H1 (cell line): ENCODE data around the gene SP4. TPM values are rescaled to one million over a fixed set of nuclear protein-coding genes. Genes with fewer than 3 reads are reported as not detected.

ENCODE experiments used
- CTCF ChIA-PET: fragments of 300-600 bp; sonication (Branson Sonifier 250); formaldehyde crosslinking; loops from one replicate; lab custom pipeline; 2021; ENCODE audit not compliant: partially characterized antibody; lab: Charles Lee
- POLR2A ChIA-PET: fragments of 300-600 bp; sonication (Branson Sonifier 250); formaldehyde crosslinking; loops from one replicate; lab custom pipeline; 2021; ENCODE audit warnings: inconsistent platforms; ENCODE audit not compliant: partially characterized antibody; lab: Charles Lee
- DNase-seq, 2 experiments: peaks; one replicate each; pipeline versions ENCODE4 v3.0.0 to v3.0.0-alpha.2; 2010 to 2022; ENCODE audit warnings: low spot score in 2 of 2, low read depth in 1 of 2, mixed read lengths in 1 of 2
- FAIRE-seq: peaks from 2 replicates; lab custom pipeline; 2011; peaks lifted over from hg19 to GRCh38; lab: Jason Lieb, UNC
- H2AFZ ChIP-seq: 2 replicates; pipeline ENCODE4 v1.8.1; 2012; ENCODE audit warnings: low read length, inconsistent platforms
- H2AK5ac ChIP-seq: 2 replicates; pipeline ENCODE4 v1.6.1; 2013; ENCODE audit warnings: low read depth, low read length
- H2BK120ac ChIP-seq: replicated peaks from 2 replicates; pipeline ENCODE3; 2013; ENCODE audit warnings: low read depth, low read length, inconsistent platforms
- H2BK12ac ChIP-seq: 2 replicates; pipeline ENCODE4 v1.6.1; 2013; ENCODE audit warnings: low read depth, low read length
- H2BK15ac ChIP-seq: 2 replicates; pipeline ENCODE4 v1.6.1; 2013; ENCODE audit warnings: low read length
- H2BK20ac ChIP-seq: 2 replicates; pipeline ENCODE4 v1.6.1; 2013; ENCODE audit warnings: low read length
- H2BK5ac ChIP-seq: 2 replicates; pipeline ENCODE4 v1.6.1; 2013; ENCODE audit warnings: low read depth, low read length
- H3K14ac ChIP-seq: 2 replicates; pipeline ENCODE4 v1.6.1; 2013; ENCODE audit warnings: inconsistent platforms; ENCODE audit not compliant: insufficient read length
- H3K18ac ChIP-seq: 2 replicates; pipeline ENCODE4 v1.6.1; 2013; ENCODE audit warnings: low read length; ENCODE audit errors: extremely low read depth
- H3K23ac ChIP-seq: 2 replicates; pipeline ENCODE4 v1.6.1; 2013; ENCODE audit warnings: inconsistent platforms; ENCODE audit not compliant: insufficient read length
- H3K23me2 ChIP-seq: 2 replicates; pipeline ENCODE4 v1.6.1; 2013; ENCODE audit warnings: low read depth, low read length
- H3K27ac ChIP-seq: 2 replicates; pipeline ENCODE4 v1.6.1; 2011; ENCODE audit warnings: low read depth, low read length, inconsistent platforms
- H3K27me3 ChIP-seq, 4 experiments: replicated peaks in 1 of 4; 1 replicate in 1 of 4; 2 replicates in 3 of 4; pipeline versions ENCODE4 v1.6.1 to v1.8.1; 2011 to 2013; ENCODE audit warnings: low read length in 3 of 4, mild to moderate bottlenecking in 3 of 4, inconsistent platforms in 2 of 4, mixed read lengths in 2 of 4, moderate library complexity in 1 of 4; ENCODE audit not compliant: control insufficient read depth in 3 of 4, insufficient read depth in 3 of 4; ENCODE audit errors: extremely low read depth in 1 of 4
- H3K36me3 ChIP-seq, 4 experiments: 2 replicates each; pipeline versions ENCODE4 v1.6.1 to v1.8.1; 2011 to 2013; ENCODE audit warnings: mild to moderate bottlenecking in 4 of 4, low read length in 3 of 4, moderate library complexity in 2 of 4, control low read depth in 1 of 4, inconsistent platforms in 1 of 4; ENCODE audit not compliant: insufficient read depth in 4 of 4, control insufficient read depth in 2 of 4
- H3K4ac ChIP-seq: replicated peaks from 2 replicates; pipeline ENCODE3; 2013; ENCODE audit warnings: low read length, low read depth, mixed read lengths, inconsistent platforms; ENCODE audit not compliant: insufficient read length
- H3K4me1 ChIP-seq, 4 experiments: replicated peaks in 1 of 4; 1 replicate in 1 of 4; 2 replicates in 3 of 4; pipeline versions ENCODE4 v1.6.1 to v1.8.1; 2011 to 2013; ENCODE audit warnings: low read length in 3 of 4, inconsistent platforms in 2 of 4, mixed read lengths in 1 of 4; ENCODE audit not compliant: insufficient read depth in 4 of 4, control insufficient read depth in 3 of 4
- H3K4me2 ChIP-seq, 2 experiments: 2 replicates each; pipeline versions ENCODE4 v1.6.1 to v1.8.1; 2011 to 2013; ENCODE audit warnings: low read depth in 2 of 2, low read length in 2 of 2, control low read depth in 1 of 2, inconsistent platforms in 1 of 2, mild to moderate bottlenecking in 1 of 2; ENCODE audit not compliant: insufficient read depth in 1 of 2
- H3K4me3 ChIP-seq, 4 experiments: fragments of 200-600, 300-600 bp in 1 of 4; sonication (generic), shearing (Covaris generic), sonication (Bioruptor Twin) in 1 of 4; 2 replicates each; pipeline versions ENCODE4 v1.5.1 to v1.8.1; 2011 to 2016; ENCODE audit warnings: low read length in 4 of 4, low read depth in 3 of 4, control low read depth in 2 of 4, inconsistent platforms in 2 of 4, mild to moderate bottlenecking in 2 of 4, mixed read lengths in 1 of 4, moderate library complexity in 1 of 4; ENCODE audit not compliant: insufficient read depth in 2 of 4; ENCODE audit errors: extremely low read depth in 1 of 4
- H3K56ac ChIP-seq: replicated peaks from 2 replicates; pipeline ENCODE3; 2013; ENCODE audit warnings: low read depth, mild to moderate bottlenecking, mixed read lengths, low read length, inconsistent platforms; ENCODE audit not compliant: insufficient read length
- H3K79me1 ChIP-seq: 2 replicates; pipeline ENCODE4 v1.6.1; 2013; ENCODE audit warnings: low read depth, low read length, control low read depth
- H3K79me2 ChIP-seq, 2 experiments: 2 replicates each; pipeline versions ENCODE4 v1.6.1 to v1.8.1; 2012 to 2013; ENCODE audit warnings: low read length in 2 of 2, mild to moderate bottlenecking in 2 of 2, inconsistent platforms in 1 of 2; ENCODE audit not compliant: insufficient read depth in 2 of 2, control insufficient read depth in 1 of 2
- H3K9ac ChIP-seq, 4 experiments: replicated peaks in 1 of 4; 1 replicate in 1 of 4; 2 replicates in 3 of 4; pipeline versions ENCODE4 v1.6.1 to v1.8.1; 2011 to 2013; ENCODE audit warnings: low read depth in 3 of 4, low read length in 3 of 4, control low read depth in 2 of 4, mild to moderate bottlenecking in 2 of 4, moderate library complexity in 2 of 4, inconsistent platforms in 1 of 4; ENCODE audit errors: extremely low read depth in 1 of 4
- H3K9me3 ChIP-seq, 2 experiments: 2 replicates each; pipeline versions ENCODE4 v1.6.1 to v1.8.1; 2012 to 2013; ENCODE audit warnings: mild to moderate bottlenecking in 2 of 2, moderate library complexity in 2 of 2, control low read depth in 1 of 2, inconsistent platforms in 1 of 2, low read depth in 1 of 2, low read length in 1 of 2, mixed read lengths in 1 of 2; ENCODE audit not compliant: insufficient read depth in 2 of 2
- H4K20me1 ChIP-seq, 2 experiments: replicated peaks in 1 of 2; 2 replicates each; pipeline versions ENCODE3 to v1.8.1; 2011 to 2013; ENCODE audit warnings: inconsistent platforms in 2 of 2, low read length in 2 of 2, mild to moderate bottlenecking in 1 of 2; ENCODE audit not compliant: insufficient read depth in 2 of 2, control insufficient read depth in 1 of 2
- H4K5ac ChIP-seq: 2 replicates; pipeline ENCODE4 v1.6.1; 2013; ENCODE audit warnings: low read length, low read depth, mixed read lengths, inconsistent platforms; ENCODE audit not compliant: insufficient read length
- H4K8ac ChIP-seq: 2 replicates; pipeline ENCODE4 v1.8.0; 2013; ENCODE audit warnings: mild to moderate bottlenecking, moderate library complexity, low read length, inconsistent platforms; ENCODE audit not compliant: insufficient read depth; ENCODE audit errors: extremely low read depth
- H4K91ac ChIP-seq: replicated peaks from 2 replicates; pipeline ENCODE3; 2013; ENCODE audit warnings: low read length, mixed read lengths, inconsistent platforms; ENCODE audit not compliant: insufficient read length
- HDAC2 ChIP-seq, 2 experiments: fragments of 300-600 bp in 1 of 2; sonication (generic) in 1 of 2; IDR thresholded peaks; 2 replicates each; pipeline ENCODE4 v1.6.1; 2011 to 2012; ENCODE audit warnings: low read depth in 2 of 2, low read length in 2 of 2, mild to moderate bottlenecking in 2 of 2, moderate library complexity in 2 of 2, borderline replicate concordance in 1 of 2, inconsistent platforms in 1 of 2
- RAD21 ChIP-seq, 2 experiments: IDR thresholded peaks in 1 of 2; conservative IDR thresholded peaks in 1 of 2; 2 replicates each; pipeline ENCODE4 v1.6.1; 2011; ENCODE audit warnings: low read depth in 2 of 2, low read length in 2 of 2, improper control_type of control experiment in 1 of 2, inconsistent platforms in 1 of 2, mild to moderate bottlenecking in 1 of 2, moderate library complexity in 1 of 2
- SP1 ChIP-seq: IDR thresholded peaks from 2 replicates; pipeline ENCODE4 v1.6.1; 2011; ENCODE audit warnings: low read depth, low read length
- SUZ12 ChIP-seq: fragments of 200-600 bp; sonication (generic); IDR thresholded peaks from 2 replicates; pipeline ENCODE4 v1.6.1; 2012; ENCODE audit warnings: mild to moderate bottlenecking, inconsistent platforms, low read length, moderate library complexity, mixed read lengths
- WGBS, 2 experiments: shearing (Covaris generic) in 1 of 2; methylation state at CpG; one replicate each; pipeline versions ENCODE4 v1.1.6 to v1.1.7; 2013 to 2015; ENCODE audit warnings: low lambda C conversion rate in 2 of 2, mixed read lengths in 2 of 2, inconsistent platforms in 1 of 2, low coverage in 1 of 2, missing lambda C conversion rate in 1 of 2; ENCODE audit not compliant: insufficient replicate concordance in 2 of 2, insufficient coverage in 1 of 2, insufficient read length in 1 of 2; ENCODE audit errors: extremely low coverage in 1 of 2, missing lambda C conversion rate in 1 of 2; 5-methylcytosine and 5-hydroxymethylcytosine counted together
- polyA plus RNA-seq, 7 experiments: library from polyadenylated mRNA; depleted of rRNA in 3 of 7; stranded (reverse) in 5 of 7; unstranded in 2 of 7; fragments of >200 nt in 5 of 7; fragments of 200-250 nt in 2 of 7; gene quantifications; 1 replicate in 5 of 7; 2 replicates in 1 of 7; 4 replicates in 1 of 7; pipeline versions ENCODE4 v1.2.1 to v1.2.3, GENCODE V29; 2011 to 2013; ENCODE audit warnings: missing spikeins in 2 of 7, mixed read lengths in 2 of 7
- total RNA-seq: library from RNA; stranded (reverse); fragmentation: NEBNext Ultra II Directional; extraction: Animal tissue kit (Norgen Biotek cat#: 25700); gene quantifications from 2 replicates; pipeline ENCODE4 v1.2.1, GENCODE V29; 2021

The SP4 gene
- total and polyA plus RNA-seq, 2 of the 8 experiments (the other 6 are each of a cell fraction or from before 2014, with no cell fraction given), result 10.0 to 24.0 TPM

GRCh38 chr7:21486511-21486910 lies 58.6 kb downstream of the SP4 start:
- no peak for TF ChIP-seq SUZ12
- TF ChIP-seq RAD21 (IDR thresholded peaks at IDR 0.05 in 1 of 2, conservative IDR thresholded peaks at IDR 0.05 in 1 of 2; ENCODE audit: low read depth in 2 of 2, low read length in 2 of 2), result no peak
- no peak for TF ChIP-seq HDAC2 (IDR thresholded peaks at IDR 0.05; ENCODE audit: borderline replicate concordance in 1 of 2, low read depth in 2 of 2, low read length in 2 of 2)
- TF ChIP-seq SP1, result no peak
- Histone ChIP-seq H3K14ac (no peak overlapping the region), H3K27ac (no peak overlapping the region), H3K79me2 (peaks cover 0 to 13% of the 10 kb centered on the region in 2 experiments; a peak in 2 of 4 replicates), H2BK20ac (no peak overlapping the region), H3K4me1 (peaks cover 0 to 6% (median 0%) of the 10 kb centered on the region in 4 experiments; a peak in 1 of 7 replicates), H3K23me2 (no peaks in the 10 kb centered on the region), H3K36me3 (peaks cover 0 to 24% (median 5%) of the 10 kb centered on the region in 4 experiments; a peak in 5 of 8 replicates), H3K79me1 (no peaks in the 10 kb centered on the region), H3K56ac (no peak overlapping the region), H3K4ac (no peak overlapping the region), H2BK5ac (no peak overlapping the region), H4K20me1 (peaks cover 1% of the 10 kb centered on the region in 2 experiments), H3K23ac (no peak overlapping the region), H3K4me2 (no peak overlapping the region), H3K27me3 (no peaks in the 10 kb centered on the region), H2AFZ (no peak overlapping the region), H4K91ac (no peak overlapping the region), H2BK15ac (no peak overlapping the region), H3K9me3 (peaks cover 0 to 3% of the 10 kb centered on the region in 2 experiments; a peak in 1 of 4 replicates), H2BK120ac (no peak overlapping the region), H3K18ac (no peak overlapping the region), H4K5ac (no peak overlapping the region), H2BK12ac (no peak overlapping the region), H3K4me3 (no peak overlapping the region), H2AK5ac (no peak overlapping the region), H4K8ac (no peak overlapping the region), H3K9ac (no peak overlapping the region)
- ChIA-PET CTCF (no interaction called here), POLR2A (no interaction called here)
- WGBS, 2 experiments, result 77% methylated on average over 2 of the region's 2 CpGs; no CpG with 5 or more reads in 1 of the 2 experiments
- no peak for FAIRE-seq
- DNase-seq, result no peak
